NCI-H82 (cell line): ENCODE results near the gene OR8D2.

Experiments
- DNase-seq: peaks from one replicate; lab custom pipeline; 2025; lab: John Stamatoyannopoulos, UW

OR8D2 gene, protein sequence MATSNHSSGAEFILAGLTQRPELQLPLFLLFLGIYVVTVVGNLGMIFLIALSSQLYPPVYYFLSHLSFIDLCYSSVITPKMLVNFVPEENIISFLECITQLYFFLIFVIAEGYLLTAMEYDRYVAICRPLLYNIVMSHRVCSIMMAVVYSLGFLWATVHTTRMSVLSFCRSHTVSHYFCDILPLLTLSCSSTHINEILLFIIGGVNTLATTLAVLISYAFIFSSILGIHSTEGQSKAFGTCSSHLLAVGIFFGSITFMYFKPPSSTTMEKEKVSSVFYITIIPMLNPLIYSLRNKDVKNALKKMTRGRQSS

DNA sequence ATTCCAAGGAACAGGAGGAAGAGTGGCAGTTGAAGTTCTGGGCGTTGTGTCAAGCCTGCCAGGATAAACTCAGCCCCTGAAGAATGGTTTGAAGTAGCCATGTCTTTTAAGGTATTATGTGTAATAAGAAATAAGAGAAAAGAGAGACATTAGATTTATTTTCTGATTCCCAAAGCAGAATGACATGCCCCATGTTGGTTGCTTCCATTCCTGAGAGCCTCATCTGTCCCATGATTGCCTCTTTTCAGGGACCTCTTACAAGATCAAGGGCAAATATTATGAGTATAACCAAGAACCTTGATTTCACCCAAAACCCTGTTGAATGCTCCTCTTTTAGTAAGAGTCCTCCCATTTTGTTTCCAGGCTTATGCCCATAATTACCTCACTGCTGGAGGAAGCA is at the start of gene OR8D2:
TSS of gene OR8D2 (minus strand) at position 101 of the 400 bp plus-strand sequence. CDS start at position 101, 0 bp downstream.
- DNase-seq, result no peak

DNA sequence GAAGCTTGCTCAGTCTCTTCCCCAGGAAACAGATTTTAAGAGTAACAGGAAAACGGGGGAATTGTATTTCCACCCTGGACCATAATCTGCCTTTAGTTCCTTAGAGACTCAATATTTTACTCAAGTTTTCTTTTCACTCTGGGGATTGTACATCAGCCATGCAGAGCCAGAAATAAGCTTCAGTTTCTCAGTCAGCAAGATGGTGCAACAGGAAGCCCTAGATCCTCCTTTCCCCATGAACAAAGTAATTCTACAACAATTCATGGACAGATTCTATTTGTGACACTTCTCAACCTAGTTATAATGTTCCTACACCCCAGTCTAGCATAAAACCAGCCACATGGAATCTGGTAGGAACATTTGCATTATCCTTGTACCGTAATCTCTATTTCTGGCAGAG is 39.6 kb upstream of the OR8D2 start:
- DNase-seq, result no peak

DNA sequence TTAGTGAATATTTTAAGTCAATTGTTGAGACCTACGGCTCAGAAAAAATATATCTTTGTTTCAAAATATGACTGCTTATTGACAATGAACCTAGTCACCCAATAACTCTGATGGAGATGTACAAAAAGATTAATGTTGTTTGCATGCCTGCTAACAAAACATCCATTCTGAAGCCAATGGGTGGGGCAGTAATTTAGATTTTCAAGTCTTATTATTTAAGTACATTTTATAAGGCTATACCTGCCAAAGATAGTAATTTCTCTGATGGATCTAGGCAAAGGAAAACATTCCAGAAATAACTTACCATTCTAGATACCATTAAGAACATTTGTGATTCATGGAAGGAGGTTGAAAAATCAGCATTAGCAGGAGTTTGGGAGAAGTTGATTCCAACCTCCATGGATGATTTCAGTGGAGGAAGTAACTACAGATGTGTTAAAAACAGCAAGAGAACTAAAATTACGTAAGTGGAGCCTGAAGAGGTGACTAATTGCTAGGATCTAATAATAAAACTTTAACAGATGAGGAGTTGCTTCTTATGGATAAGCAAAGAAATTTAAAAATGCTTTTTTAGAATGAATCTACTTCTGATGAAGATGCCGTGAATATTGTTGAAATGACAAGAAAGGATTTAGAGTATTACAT is 26.4 kb upstream of the OR8D2 start:
- no peak for DNase-seq

DNA sequence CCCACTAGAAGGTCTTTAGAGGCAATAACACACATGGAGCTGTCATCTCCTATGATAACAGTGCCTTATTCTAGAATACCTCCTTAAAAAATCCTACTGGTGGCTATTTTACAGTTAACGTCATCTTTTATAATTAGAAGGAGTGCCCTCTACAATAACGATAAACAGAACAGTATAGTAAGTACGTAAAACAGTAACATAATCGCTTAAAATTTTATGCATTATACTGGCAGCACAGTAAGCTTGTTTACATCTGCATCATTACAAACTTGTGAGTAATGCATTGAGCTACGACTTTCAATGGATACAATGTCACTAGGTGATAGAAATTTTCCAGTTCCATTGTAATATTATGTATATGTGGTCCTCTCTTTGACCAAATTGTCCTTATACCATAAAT is 24.3 kb upstream of the OR8D2 start:
- no peak for DNase-seq

DNA sequence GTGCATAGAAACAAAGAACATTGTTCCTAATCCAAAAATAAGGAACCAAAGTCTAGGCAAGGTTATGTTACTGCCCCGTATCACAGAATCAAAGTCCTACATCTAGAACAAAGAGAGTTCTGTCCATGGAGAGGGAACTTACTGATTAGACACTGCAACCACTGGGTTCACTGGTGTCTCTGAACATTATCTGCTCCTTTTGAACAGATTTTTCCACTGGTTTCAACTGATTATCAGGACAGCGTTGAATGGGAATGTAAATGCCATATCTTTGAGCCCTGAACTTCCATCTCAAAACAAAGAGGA is 20.1 kb upstream of the OR8D2 start:
- DNase-seq, result no peak

DNA sequence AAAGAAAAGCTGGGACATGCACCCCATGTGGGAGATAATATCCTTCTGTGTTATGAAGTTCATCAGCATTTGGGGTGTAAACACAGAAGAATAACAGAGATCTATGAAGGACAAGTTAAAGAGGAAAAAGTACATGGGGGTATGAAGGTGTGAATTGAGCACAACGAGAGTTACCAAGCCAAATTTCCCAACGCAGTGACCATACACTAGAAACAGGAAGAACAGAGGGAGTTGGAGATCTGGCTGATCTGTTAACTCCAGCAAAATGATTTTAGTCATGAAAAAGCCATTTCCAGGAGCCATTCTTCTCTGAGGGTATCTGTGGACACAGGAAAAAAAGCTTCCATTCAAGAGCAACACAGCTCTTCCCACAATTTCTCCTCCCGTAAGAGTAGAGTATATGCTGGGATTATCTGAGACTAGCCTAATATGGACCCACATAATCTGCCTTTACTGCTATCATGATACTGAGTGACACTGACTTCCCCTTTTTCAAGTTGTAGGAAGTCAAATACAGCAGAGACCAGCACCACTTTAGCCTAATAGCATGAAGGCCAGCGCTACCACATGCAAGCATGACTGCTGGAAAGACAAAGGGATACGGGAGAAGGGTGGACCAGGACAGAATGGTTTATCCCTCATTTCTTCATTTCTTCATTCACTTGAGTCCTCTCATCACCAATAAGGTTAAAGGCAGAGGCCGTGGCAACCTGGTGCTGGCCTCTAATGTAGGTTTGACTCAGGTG is 19.6 kb upstream of the OR8D2 start:
- no peak for DNase-seq

DNA sequence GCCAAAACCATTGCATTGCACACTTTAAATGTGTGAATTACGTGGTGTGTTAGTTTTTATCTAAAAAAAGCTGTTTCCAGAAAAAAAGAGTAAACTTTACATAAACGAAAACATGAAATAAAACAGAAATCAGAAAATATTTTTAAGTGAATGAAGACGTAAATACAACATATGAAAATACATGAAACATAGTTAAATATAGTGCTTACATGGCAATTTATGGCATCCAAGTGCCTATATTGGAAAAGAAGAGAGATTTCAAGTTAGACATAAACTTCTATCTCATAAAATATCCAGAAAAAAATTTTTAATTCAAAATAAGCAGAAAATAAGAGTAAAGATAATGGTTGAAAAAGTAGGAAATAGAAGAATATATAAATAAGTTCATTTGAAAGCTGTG is 11.9 kb upstream of the OR8D2 start:
- no peak for DNase-seq

DNA sequence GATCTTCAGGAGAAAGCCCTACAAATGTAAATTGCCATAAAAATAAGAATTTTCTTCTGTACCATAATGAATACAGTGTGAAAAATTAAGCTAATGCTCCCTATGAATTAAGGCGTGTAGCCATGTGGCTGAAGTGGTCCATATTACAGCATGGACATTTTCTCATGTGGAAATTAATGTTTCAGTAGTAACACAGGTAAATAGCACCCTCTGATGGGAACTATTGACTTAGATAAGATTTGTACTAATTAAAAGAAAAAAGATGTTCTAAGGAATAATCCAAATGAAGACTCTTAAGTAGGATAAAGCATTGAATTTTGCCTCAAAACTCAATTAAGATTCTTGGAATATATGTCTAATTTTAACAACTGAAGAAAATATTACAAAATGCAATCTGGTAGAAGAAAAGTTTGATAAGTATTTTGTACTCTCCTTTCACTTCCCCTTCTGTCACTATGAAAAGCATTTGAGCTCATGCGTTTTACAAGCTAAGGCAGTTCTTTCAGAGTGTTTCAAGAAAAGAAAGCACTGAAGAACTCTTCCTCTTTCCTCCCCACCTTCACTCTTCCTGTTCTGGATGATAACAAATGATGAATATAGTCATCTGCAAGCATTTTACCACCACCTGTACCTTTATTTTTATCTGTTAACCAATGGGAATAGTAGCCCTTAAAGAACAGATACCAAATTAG is 9.9 kb upstream of the OR8D2 start:
- no peak for DNase-seq

DNA sequence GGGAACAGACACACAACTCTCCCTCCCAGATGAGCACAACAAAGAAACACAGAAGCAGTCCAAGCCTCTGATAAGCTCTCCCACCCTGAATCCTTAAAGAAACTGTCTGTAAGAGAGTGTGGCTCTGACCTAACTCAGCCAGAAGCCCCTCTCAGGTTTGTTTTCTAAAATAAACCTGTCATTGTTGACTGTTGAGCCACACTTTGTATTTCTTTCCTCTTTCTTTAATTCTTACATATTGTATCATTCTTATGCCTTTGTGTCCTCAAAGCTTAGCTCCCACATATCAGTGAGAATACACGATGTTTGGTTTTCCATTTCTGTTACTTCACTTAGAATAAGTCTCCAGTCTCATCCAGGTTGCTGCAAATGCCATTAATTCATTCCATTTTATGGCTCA is 7.8 kb upstream of the OR8D2 start:
- DNase-seq, result no peak

DNA sequence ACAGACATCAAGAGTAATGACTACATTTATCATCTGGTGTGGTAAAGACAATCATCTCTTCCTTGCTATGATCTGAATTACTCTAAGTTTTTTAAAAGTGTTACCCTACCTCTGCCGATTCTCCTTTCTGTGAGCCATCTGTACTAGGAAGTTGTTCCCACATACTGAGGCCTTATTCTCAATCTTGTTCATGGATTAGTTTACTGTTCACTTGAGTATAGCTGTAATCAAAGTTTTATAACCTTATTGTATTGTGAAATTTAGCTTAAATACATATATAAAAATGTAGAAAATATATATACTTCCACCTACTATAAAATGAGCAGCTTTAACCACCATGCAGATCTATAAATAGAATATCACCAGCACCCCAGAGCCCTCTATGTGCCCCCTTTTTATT is 2.4 kb upstream of the OR8D2 start:
- DNase-seq, result no peak

DNA sequence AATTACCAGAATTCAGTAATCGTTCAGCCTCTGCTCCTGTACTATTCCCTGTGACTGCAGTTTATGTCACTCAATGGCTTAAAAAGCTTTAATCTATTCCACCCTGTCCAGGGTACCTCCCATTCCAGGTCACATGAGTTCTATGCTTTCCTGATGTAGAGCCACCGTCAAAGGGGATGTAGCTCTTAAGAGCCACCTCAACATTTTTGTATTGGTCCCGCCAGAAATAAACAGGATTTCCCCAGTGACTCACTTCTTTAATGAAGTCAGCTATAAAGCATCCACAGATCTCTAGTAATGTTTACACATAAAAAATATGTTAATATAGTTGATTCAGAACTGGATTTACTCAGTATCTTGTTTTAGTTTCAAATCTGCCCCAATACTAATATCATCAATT is 4.9 kb downstream of the OR8D2 start:
- DNase-seq, result no peak

DNA sequence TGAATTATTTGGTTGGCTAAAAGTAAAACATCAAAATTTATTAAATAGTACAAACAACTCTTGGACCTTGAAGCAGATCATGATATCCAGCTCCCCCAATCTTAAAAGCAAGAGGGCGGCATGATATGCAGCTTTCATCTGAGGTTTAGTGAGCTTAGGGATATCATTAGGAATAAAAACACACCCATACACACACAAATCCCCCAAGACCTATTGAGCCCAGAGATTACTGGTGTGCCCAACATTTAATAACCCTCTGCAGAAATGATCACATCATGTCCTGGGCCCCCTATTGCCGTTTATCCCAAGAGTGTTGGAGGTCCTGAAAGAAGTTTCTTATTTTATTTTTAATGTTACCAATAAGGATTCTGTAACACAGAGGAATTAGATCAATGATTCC is 6.1 kb downstream of the OR8D2 start, which contains the start of gene OR8D1:
TSS of gene OR8D1 (minus strand) at position 101 of the 400 bp plus-strand sequence. CDS start 3,183 bp downstream, outside the sequence.
- no peak for DNase-seq

DNA sequence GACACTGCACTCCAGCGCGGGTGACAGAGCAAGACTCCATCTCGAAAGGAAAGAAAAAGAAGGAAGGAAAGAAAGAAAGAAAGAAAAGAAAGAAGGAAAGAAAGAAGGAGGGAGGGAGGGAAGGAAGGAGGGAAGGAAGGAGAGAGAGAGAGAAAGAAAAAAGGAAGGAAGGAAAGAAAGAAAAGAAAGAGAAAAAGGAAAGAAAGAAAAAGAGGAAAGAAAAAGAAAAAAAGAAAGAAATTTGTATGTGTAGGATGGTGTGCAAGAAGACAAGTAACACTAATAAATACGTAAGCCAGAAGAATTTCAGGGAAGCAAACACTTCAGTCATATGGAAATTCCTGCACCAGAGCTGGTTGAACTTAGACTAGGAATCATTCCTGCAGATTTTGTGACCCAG is 6.9 kb downstream of the OR8D2 start:
- DNase-seq, result no peak

DNA sequence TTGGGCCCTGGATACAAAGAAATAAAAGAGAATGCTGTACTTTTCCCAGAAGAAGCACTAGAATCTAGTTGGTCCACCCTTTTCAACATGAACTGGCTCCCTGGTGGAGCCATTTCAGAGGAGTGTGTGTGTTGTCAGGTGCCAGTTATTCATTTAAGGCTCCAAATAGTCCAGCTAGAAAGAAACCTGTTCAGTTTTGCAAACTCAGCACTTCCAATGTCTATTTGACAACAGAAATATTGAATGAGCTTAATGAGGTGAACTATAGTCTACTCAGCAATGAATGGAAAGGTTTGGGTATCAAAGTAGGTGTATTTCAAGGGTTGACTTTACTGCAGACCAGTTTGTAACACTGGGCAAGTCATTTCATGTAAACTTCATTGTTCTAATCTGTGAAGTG is 8.3 kb downstream of the OR8D2 start:
- DNase-seq, result no peak

DNA sequence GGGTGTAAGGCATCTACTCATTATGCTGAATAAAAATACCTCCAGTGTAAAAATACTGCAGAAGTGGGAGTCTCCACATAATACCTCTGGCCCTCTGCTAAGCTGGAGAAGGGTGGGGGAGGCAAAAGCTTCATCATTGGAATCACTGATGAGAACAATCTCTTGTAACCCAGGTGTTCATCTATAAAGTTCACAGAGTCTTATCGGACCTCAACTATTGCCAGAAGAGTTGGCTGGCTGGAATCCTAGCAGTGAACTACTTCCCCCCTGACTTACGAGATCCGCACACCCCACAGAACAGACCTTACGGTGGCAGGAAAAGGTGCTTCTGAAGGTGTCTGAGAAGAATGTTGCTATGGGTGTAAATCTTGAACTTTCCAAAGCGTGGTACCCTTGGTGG is 8.7 kb downstream of the OR8D2 start:
- no peak for DNase-seq

DNA sequence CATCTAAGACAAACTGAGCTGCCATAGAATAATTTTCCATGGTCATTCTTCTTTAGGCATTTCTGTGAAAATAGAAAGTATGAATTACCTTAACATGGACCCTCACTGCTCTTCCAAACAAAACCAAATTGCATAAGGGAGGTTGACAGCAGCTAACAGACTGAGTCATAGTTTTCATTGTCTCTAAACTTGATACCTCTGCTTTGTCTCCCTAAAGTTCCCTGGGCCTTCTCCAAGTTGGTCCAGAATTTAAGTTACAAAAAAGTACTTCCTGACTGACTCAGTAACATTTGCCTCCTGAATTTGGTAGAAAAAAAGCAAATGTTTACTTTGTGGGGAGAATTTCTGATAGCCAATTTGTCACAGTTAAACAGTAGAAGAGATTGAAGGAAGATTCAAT is 9.3 kb downstream of the OR8D2 start:
- DNase-seq, result no peak

DNA sequence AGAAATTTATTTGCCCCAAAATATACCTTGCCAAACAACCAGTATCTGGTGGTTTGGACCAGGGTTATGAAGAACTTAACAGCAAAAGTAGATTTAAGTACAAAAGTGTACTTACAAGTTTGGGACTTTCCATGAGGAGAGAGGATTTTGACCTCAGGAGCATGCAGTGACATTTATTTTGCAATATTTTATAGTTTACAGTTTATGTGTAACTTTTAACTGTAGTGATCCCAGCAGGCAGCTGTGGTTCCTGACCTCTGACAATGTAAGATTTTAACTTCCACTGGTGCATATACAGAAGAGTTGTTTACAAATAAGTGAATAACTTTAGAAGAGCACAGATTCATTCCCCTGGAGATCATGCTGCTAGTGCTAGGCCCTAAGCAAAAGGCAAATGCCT is 12.9 kb downstream of the OR8D2 start:
- DNase-seq, result no peak

DNA sequence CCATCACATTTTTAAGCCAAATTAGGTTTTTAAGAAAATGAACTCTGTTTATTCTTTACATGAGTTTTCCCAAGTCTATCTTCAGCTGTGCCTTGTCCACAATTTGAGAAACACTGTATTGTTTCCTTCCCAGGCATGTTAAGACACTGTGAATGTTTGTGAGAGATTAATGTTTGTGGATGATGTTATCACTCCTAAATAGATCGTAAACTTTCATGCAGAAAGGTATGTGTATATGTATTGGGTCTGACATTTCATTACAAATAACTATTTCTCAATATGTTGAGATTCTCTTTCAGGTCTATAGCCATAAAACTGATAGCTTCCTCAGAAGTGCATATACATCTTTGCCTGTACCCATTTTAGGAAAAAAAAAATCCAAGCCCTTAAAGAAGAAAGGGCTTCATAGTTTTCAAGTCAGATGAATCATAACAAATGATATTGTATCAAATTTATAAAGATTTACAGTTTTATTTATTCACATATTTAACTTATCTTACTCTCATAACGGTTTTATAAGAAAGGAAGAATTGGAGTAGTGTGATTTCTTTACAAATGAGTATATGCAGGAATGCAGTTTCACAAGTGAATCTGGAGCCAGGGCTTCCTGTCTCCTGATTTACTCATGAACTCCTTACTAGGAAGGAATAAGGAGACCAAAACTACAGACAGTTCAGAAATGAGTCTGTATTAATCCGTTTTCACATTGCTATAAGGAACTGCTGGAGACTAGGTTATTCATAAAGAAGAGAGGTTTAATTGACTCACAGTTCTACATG is 17.5 kb downstream of the OR8D2 start:
- DNase-seq, result no peak

DNA sequence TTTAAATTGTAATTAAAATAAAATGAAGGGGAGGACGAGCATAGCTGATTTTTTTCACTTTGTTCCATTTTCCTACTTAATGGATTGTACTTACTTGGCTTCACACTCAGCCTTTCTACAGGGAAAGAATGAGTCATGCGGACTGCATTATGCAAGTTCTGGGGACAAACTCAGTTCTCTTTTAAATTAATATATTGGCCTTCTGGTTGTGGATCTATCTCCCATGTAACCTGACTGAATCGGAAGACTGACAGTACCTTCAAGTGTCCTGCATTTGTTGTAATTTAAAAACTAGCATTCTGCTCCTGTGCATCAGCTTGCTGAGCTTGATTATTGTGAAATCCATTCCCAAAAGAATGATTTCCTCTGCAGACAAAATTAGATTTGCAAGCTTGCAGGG is 18.4 kb downstream of the OR8D2 start:
- no peak for DNase-seq

DNA sequence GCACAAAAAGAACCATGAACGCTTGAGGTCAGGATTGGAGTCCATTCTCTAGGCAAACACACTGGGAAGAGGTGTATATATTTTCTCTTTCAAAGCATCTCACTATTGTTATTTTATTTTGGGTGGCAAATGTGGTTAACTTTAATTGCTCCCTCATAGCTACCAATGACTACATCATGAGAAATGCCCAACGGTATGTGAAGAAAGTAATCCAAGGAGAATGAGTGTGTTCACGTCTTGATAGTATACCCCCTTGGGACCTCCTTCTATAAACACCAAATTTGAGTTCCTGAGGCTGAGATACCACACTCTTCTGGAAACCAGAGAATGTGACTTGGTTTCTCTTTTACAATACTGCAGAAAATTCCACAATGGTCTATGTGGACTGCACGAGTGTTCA is 22.1 kb downstream of the OR8D2 start:
- DNase-seq, result no peak

DNA sequence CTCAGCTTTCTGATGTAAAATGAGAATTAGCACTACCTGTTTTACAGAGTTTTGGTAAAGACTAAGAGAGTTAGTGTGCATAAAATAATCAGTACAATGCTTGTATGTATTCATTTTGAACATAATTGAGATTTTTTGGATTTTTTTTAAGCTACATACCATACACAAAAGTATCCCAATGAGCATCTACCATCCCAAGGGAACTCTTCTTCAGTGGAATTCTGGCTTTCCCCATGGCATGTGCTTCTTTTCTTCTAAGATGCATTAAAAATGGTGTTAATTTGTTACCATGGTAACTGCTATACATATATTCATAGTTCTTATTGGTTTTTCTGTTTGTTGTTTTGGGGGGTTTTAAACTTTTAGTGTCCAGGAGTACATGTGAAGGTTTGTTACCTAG is 24.0 kb downstream of the OR8D2 start:
- DNase-seq, result no peak

DNA sequence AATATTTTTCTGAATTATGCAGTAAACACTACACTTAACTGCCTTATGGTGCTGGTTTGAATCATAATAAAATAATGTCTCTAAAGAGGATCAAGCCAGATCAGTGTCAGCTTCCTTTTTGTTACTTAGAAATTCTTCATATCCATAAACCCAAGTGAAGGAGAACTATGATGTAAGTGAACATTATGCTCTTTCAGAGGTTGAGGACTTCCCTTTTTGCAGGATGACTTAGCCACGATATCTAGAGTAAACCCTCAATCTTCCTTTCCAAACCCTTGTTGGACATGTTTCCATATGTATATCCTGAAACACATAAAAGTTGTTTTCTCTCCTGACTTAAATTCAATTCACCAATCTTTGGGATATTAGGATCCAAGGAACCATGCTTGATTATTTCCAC is 25.3 kb downstream of the OR8D2 start:
- DNase-seq, result no peak
